Nephron (organoid): Measurements from ENCODE around the gene ZMIZ1.

Experiments
- H3K27ac Mint-ChIP-seq, 3 experiments: 2 replicates each; pipeline ENCODE4 v1.8.0; 2020; ENCODE audit warnings: mixed read lengths in 3 of 3, mild to moderate bottlenecking in 2 of 3, moderate library complexity in 1 of 3
- H3K27me3 Mint-ChIP-seq: 2 replicates; pipeline ENCODE4 v1.8.0; 2021; ENCODE audit warnings: low read depth, mild to moderate bottlenecking, moderate library complexity, mixed read lengths
- H3K36me3 Mint-ChIP-seq: 2 replicates; pipeline ENCODE4 v1.8.0; 2020; ENCODE audit warnings: low read depth, mixed read lengths
- H3K4me1 Mint-ChIP-seq: 2 replicates; pipeline ENCODE4 v1.8.0; 2020; ENCODE audit warnings: mixed read lengths
- H3K4me3 Mint-ChIP-seq, 3 experiments: 2 replicates each; pipeline ENCODE4 v1.8.0; 2020; ENCODE audit warnings: mild to moderate bottlenecking in 3 of 3, mixed read lengths in 3 of 3, moderate library complexity in 2 of 3
- H3K9me3 Mint-ChIP-seq: 2 replicates; pipeline ENCODE4 v1.8.0; 2020; ENCODE audit warnings: mixed read lengths
- CTCF ChIP-seq, 3 experiments: fragments of 200-600 bp; sonication (generic); IDR thresholded peaks; one replicate each; pipeline ENCODE4 v1.5.0; 2021; ENCODE audit warnings: antibody characterized with exemption in 3 of 3; ENCODE audit not compliant: unreplicated experiment in 3 of 3

The ZMIZ1 gene

GRCh38 chr10:79113827-79114226 lies 45.1 kb downstream of the ZMIZ1 start:
- peak overlapping the region; percentile 40 to 88 (median 60) for H3K27ac Mint-ChIP-seq
- peak overlapping the region in 2 of 3 experiments; percentile 41 to 51 for H3K4me3 Mint-ChIP-seq
- H3K4me1 Mint-ChIP-seq, result peaks cover 94% of the 10 kb centered on the region
- H3K9me3 Mint-ChIP-seq, result no peaks in the 10 kb centered on the region
- H3K36me3 Mint-ChIP-seq, result peaks cover 10% of the 10 kb centered on the region
- TF ChIP-seq CTCF (IDR thresholded peaks at IDR 0.05; ENCODE audit: unreplicated experiment in 3 of 3), result no peak
- no peaks in the 10 kb centered on the region for H3K27me3 Mint-ChIP-seq

GRCh38 chr10:79115302-79115701 lies 46.5 kb downstream of the ZMIZ1 start:
- H3K9me3 Mint-ChIP-seq, result no peaks in the 10 kb centered on the region
- peaks cover 22% of the 10 kb centered on the region for H3K36me3 Mint-ChIP-seq
- H3K4me1 Mint-ChIP-seq, result peaks cover 91% of the 10 kb centered on the region
- no peak for TF ChIP-seq CTCF (IDR thresholded peaks at IDR 0.05; ENCODE audit: unreplicated experiment in 3 of 3)
- no peaks in the 10 kb centered on the region for H3K27me3 Mint-ChIP-seq
- H3K27ac Mint-ChIP-seq, result peak overlapping the region; percentile 60 to 88 (median 88)
- H3K4me3 Mint-ChIP-seq, result no peak overlapping the region

- Mint-ChIP-seq H3K4me1 (peaks cover 81% of the 10 kb centered on the region), H3K4me3 (no peak overlapping the region), H3K27me3 (no peaks in the 10 kb centered on the region), H3K36me3 (peaks cover 30% of the 10 kb centered on the region), H3K27ac (peak overlapping the region; percentile 85 to 94 (median 88)), H3K9me3 (no peaks in the 10 kb centered on the region)
- no peak for TF ChIP-seq CTCF (IDR thresholded peaks at IDR 0.05; ENCODE audit: unreplicated experiment in 3 of 3)
These were observed 47.6 kb downstream of the ZMIZ1 start for GRCh38 chr10:79116368-79116767.

- Mint-ChIP-seq H3K4me3 (peak overlapping the region in 1 of 3 experiments; percentile 41), H3K36me3 (peaks cover 28% of the 10 kb centered on the region), H3K27me3 (no peaks in the 10 kb centered on the region), H3K9me3 (no peaks in the 10 kb centered on the region), H3K27ac (peak overlapping the region; percentile 85 to 94 (median 88)), H3K4me1 (peaks cover 74% of the 10 kb centered on the region)
- TF ChIP-seq CTCF (IDR thresholded peaks at IDR 0.05; ENCODE audit: unreplicated experiment in 3 of 3), result no peak
These were observed 48.3 kb downstream of the ZMIZ1 start for GRCh38 chr10:79116801-79117723.

GRCh38 chr10:79118286-79119202 lies 49.8 kb downstream of the ZMIZ1 start:
- peaks cover 35% of the 10 kb centered on the region for H3K36me3 Mint-ChIP-seq
- H3K4me1 Mint-ChIP-seq, result peaks cover 65% of the 10 kb centered on the region
- H3K9me3 Mint-ChIP-seq, result no peaks in the 10 kb centered on the region
- no peak for TF ChIP-seq CTCF (IDR thresholded peaks at IDR 0.05; ENCODE audit: unreplicated experiment in 3 of 3)
- H3K27ac Mint-ChIP-seq, result peak overlapping the region; percentile 49 to 66 (median 49)
- H3K4me3 Mint-ChIP-seq, result no peak overlapping the region
- no peaks in the 10 kb centered on the region for H3K27me3 Mint-ChIP-seq
